HG03039 (cell line): ENCODE measurements around the gene OR1G1.
"Not testable (repeated sequence)": the region's sequence is repeated elsewhere in the genome, so short reads cannot be mapped to it uniquely, and the experiment has no call there.

Experiments used
- ATAC-seq: cut with Tn5 transposase; IDR thresholded peaks from one replicate; pipeline ENCODE4 v1.9.1; 2021; ENCODE audit warnings: mild to moderate bottlenecking, moderate library complexity; ENCODE audit not compliant: unreplicated experiment

The OR1G1 gene

GRCh38 chr17:3127451-3127850, at the start of gene OR1G1:
Gene OR1G1 (minus strand): TSS chr17:3127551. CDS start chr17:3127551, 0 bp downstream.
- ATAC-seq: no peak

- no peak for ATAC-seq
Observed at GRCh38 chr17:3167574-3167973, 40.2 kb upstream of the OR1G1 start.

- ATAC-seq: no peak
Observed at GRCh38 chr17:3157218-3157617, 29.9 kb upstream of the OR1G1 start.

- ATAC-seq: not testable (repeated sequence)
Observed at GRCh38 chr17:3137494-3137893, 10.1 kb upstream of the OR1G1 start.

- no peak for ATAC-seq
Observed at GRCh38 chr17:3104322-3104721, 23.0 kb downstream of the OR1G1 start, which contains the start of gene OR1D2. Gene OR1D2 (minus strand): TSS chr17:3104422. CDS start chr17:3092996, 11,426 bp downstream.
